Measurements from ENCODE around the gene MLLT1. TPM values are rescaled to one million over a fixed set of nuclear protein-coding genes. Genes with fewer than 3 reads are reported as not detected.

The MLLT1 gene
- total RNA-seq, 4 donors from 2014 or later, result 21.5 to 46.9 (median 33.4) TPM

DNA sequence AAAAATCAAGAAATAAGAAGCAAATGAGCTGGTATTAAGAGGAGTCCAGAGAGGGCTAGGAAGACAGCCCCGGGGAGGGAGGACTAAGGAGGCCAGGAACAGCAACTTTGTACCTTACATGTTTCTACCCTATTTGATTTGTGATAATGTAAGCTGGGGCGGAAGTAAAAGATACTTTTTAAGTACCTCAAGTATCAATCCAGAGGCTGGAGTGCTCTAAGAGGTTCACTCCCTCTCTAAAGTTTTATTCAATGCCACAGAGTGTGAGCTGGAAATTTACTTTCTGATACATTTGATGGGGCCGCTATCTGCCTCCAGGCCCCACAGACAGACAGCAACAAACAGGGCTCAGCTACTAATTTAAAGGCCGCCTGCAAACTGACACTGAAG lies 11.4 kb downstream of the MLLT1 start:
- H3K4me1 ChIP-seq, result peaks cover 39 to 83% (median 67%) of the 10 kb centered on the region in 4 donors
- no peak for DNase-seq (ENCODE audit: extremely low spot score)
- TF ChIP-seq POLR2A (IDR thresholded peaks at IDR 0.05; ENCODE audit: low read depth) (no peak), POLR2AphosphoS5 (IDR thresholded peaks at IDR 0.05) (no peak), EP300 (IDR thresholded peaks at IDR 0.05) (no peak)
- TF ChIP-seq, protein P1, sequence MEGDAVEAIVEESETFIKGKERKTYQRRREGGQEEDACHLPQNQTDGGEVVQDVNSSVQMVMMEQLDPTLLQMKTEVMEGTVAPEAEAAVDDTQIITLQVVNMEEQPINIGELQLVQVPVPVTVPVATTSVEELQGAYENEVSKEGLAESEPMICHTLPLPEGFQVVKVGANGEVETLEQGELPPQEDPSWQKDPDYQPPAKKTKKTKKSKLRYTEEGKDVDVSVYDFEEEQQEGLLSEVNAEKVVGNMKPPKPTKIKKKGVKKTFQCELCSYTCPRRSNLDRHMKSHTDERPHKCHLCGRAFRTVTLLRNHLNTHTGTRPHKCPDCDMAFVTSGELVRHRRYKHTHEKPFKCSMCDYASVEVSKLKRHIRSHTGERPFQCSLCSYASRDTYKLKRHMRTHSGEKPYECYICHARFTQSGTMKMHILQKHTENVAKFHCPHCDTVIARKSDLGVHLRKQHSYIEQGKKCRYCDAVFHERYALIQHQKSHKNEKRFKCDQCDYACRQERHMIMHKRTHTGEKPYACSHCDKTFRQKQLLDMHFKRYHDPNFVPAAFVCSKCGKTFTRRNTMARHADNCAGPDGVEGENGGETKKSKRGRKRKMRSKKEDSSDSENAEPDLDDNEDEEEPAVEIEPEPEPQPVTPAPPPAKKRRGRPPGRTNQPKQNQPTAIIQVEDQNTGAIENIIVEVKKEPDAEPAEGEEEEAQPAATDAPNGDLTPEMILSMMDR (IDR thresholded peaks at IDR 0.05), result no peak
- no peaks in the 10 kb centered on the region for H3K27me3 ChIP-seq
- 91% methylated on average over 4 of the region's 4 CpGs for WGBS
- peaks cover 17 to 61% (median 41%) of the 10 kb centered on the region in 4 donors for H3K36me3 ChIP-seq
- H3K27ac ChIP-seq (replicated peaks in 1 of 4), result peak overlapping the region in 1 of 4 donors; percentile 22
- H3K9me3 ChIP-seq, result no peaks in the 10 kb centered on the region
- intact Hi-C loops (cut with DNase I), result no loop called here
- H3K4me3 ChIP-seq, result no peak overlapping the region

GRCh38 chr19:6267552-6268381 lies 12.0 kb downstream of the MLLT1 start:
- 78% methylated on average over 17 of the region's 17 CpGs for WGBS
- Histone ChIP-seq H3K4me3 (no peak overlapping the region), H3K4me1 (peaks cover 33 to 82% (median 64%) of the 10 kb centered on the region in 4 donors), H3K27ac (replicated peaks in 1 of 4) (peak overlapping the region in 1 of 4 donors; percentile 22), H3K36me3 (peaks cover 17 to 67% (median 46%) of the 10 kb centered on the region in 4 donors), H3K27me3 (no peaks in the 10 kb centered on the region), H3K9me3 (no peaks in the 10 kb centered on the region)
- TF ChIP-seq EP300 (IDR thresholded peaks at IDR 0.05), result no peak
- TF ChIP-seq, protein P1 (IDR thresholded peaks at IDR 0.05), result no peak
- TF ChIP-seq POLR2AphosphoS5 (IDR thresholded peaks at IDR 0.05), result no peak
- TF ChIP-seq POLR2A (IDR thresholded peaks at IDR 0.05; ENCODE audit: low read depth), result no peak
- DNase-seq (ENCODE audit: extremely low spot score), result no peak
- intact Hi-C loops (cut with DNase I), result no loop called here

DNA sequence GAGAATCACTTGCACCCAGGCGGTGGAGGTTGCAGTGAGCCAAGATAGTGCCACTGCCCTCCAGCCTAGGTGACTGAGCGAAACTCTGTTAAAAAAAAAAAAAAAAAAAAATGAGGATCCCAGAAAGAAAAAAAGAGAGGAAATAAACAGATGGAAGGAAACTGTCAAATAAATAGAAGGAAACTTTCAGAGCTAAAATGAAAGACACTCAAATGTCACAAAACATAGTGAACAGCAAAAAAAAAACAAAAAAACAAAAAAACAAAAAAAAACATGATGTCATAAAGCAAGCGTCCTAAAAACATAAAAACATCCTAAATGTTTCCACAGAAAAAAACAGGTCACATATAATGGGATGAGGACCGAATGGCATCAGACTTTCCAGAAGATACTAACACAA lies 15.0 kb downstream of the MLLT1 start:
- no peak overlapping the region for H3K27ac ChIP-seq (replicated peaks in 1 of 4)
- no peaks in the 10 kb centered on the region for H3K9me3 ChIP-seq
- 86% methylated on average over 4 of the region's 4 CpGs for WGBS
- peaks cover 23 to 76% (median 48%) of the 10 kb centered on the region in 4 donors for H3K4me1 ChIP-seq
- TF ChIP-seq, protein P1 (IDR thresholded peaks at IDR 0.05), result no peak
- TF ChIP-seq POLR2AphosphoS5 (IDR thresholded peaks at IDR 0.05), result no peak
- no peak for TF ChIP-seq POLR2A (IDR thresholded peaks at IDR 0.05; ENCODE audit: low read depth)
- H3K36me3 ChIP-seq, result peaks cover 11 to 85% (median 65%) of the 10 kb centered on the region in 4 donors
- intact Hi-C loops (cut with DNase I), result no loop called here
- DNase-seq (ENCODE audit: extremely low spot score), result no peak
- H3K27me3 ChIP-seq, result no peaks in the 10 kb centered on the region
- H3K4me3 ChIP-seq, result no peak overlapping the region

GRCh38 chr19:6263735-6264444 lies 15.9 kb downstream of the MLLT1 start:
- H3K27ac ChIP-seq (replicated peaks in 1 of 4), result no peak overlapping the region
- peaks cover 22 to 76% (median 51%) of the 10 kb centered on the region in 4 donors for H3K4me1 ChIP-seq
- H3K36me3 ChIP-seq, result peaks cover 2 to 81% (median 61%) of the 10 kb centered on the region in 4 donors

More at GRCh38 chr19:6263735-6264444, 15.9 kb downstream of the MLLT1 start:
- intact Hi-C loops (cut with DNase I), result no loop called here
- Histone ChIP-seq H3K9me3 (no peaks in the 10 kb centered on the region), H3K4me3 (no peak overlapping the region), H3K27me3 (no peaks in the 10 kb centered on the region)
- DNase-seq (ENCODE audit: extremely low spot score), result no peak
- TF ChIP-seq, protein P1 (IDR thresholded peaks at IDR 0.05), result no peak
- TF ChIP-seq POLR2A (IDR thresholded peaks at IDR 0.05; ENCODE audit: low read depth) (no peak), EP300 (IDR thresholded peaks at IDR 0.05) (no peak), POLR2AphosphoS5 (IDR thresholded peaks at IDR 0.05) (no peak)
- 61% methylated on average over 17 of the region's 18 CpGs for WGBS
